Measurements from ENCODE around the gene TGFBRAP1.

GRCh38 chr2:105256431-105257047, 73.0 kb downstream of the TGFBRAP1 start:
- TF ChIP-seq CTCF (IDR thresholded peaks at IDR 0.05; ENCODE audit: insufficient read depth, low read length) (no peak), POLR2AphosphoS5 (IDR thresholded peaks at IDR 0.05; ENCODE audit: low read depth) (no peak), REST (IDR thresholded peaks at IDR 0.05; ENCODE audit: insufficient replicate concordance, low read depth) (no peak)
